SU-DHL-6 (cell line): ENCODE data around the gene TMEM185A.
"Not testable (repeated sequence)": the region's sequence is repeated elsewhere in the genome, so short reads cannot be mapped to it uniquely, and the experiment has no call there.

Source experiments
- H2AFZ ChIP-seq: fragments of 200-600 bp; sonication (generic); 2 replicates; pipeline ENCODE4 v1.6.1; 2014; ENCODE audit warnings: low read depth, mild to moderate bottlenecking, moderate library complexity, mixed read lengths, antibody characterized with exemption, low read length; ENCODE audit not compliant: severe bottlenecking
- H3F3A ChIP-seq: fragments of 200-600 bp; shearing (Covaris generic); 2 replicates; pipeline ENCODE4 v1.6.0; 2016; ENCODE audit warnings: antibody characterized with exemption, mild to moderate bottlenecking; ENCODE audit not compliant: insufficient read depth
- H3K27ac ChIP-seq: fragments of 200-600 bp; sonication (generic); 2 replicates; pipeline ENCODE4 v1.5.1; 2016; ENCODE audit warnings: low read depth, mild to moderate bottlenecking, low read length, moderate library complexity, mixed read lengths
- H3K27me3 ChIP-seq: fragments of 200-600 bp; sonication (generic), shearing (Covaris generic); 2 replicates; pipeline ENCODE4 v1.6.0; 2014; ENCODE audit warnings: mild to moderate bottlenecking, low read length
- H3K36me3 ChIP-seq: fragments of 200-600 bp; sonication (generic); 2 replicates; pipeline ENCODE4 v1.6.1; 2014; ENCODE audit warnings: mild to moderate bottlenecking, low read length, mixed read lengths
- H3K4me2 ChIP-seq: fragments of 300-600, 200-600 bp; shearing (Covaris generic), sonication (generic); 2 replicates; pipeline ENCODE4 v1.6.0; 2014; ENCODE audit warnings: low read length, low read depth, mild to moderate bottlenecking; ENCODE audit not compliant: poor library complexity, severe bottlenecking
- H3K4me3 ChIP-seq: fragments of 200-600 bp; sonication (generic); 2 replicates; pipeline ENCODE4 v1.5.1; 2014; ENCODE audit warnings: antibody characterized with exemption, low read length, mild to moderate bottlenecking, mixed read lengths; ENCODE audit not compliant: insufficient read depth, poor library complexity, severe bottlenecking
- H3K79me2 ChIP-seq: fragments of 200-600 bp; sonication (generic); 2 replicates; pipeline ENCODE4 v1.6.1; 2014; ENCODE audit warnings: mild to moderate bottlenecking, low read length, moderate library complexity; ENCODE audit not compliant: insufficient read depth
- H3K9ac ChIP-seq: fragments of 200-600 bp; sonication (generic); 2 replicates; pipeline ENCODE4 v1.7.0; 2014; ENCODE audit warnings: mild to moderate bottlenecking, low read length
- H3K9me2 ChIP-seq: fragments of 200-600 bp; sonication (generic); replicated peaks from 2 replicates; pipeline ENCODE4 v1.6.1; 2014; ENCODE audit warnings: low read length; ENCODE audit not compliant: insufficient read depth
- H3K9me3 ChIP-seq: fragments of 200-600 bp; sonication (generic); 2 replicates; pipeline ENCODE4 v1.6.1; 2014; ENCODE audit warnings: low read length, mixed read lengths; ENCODE audit not compliant: insufficient read depth
- H4K20me1 ChIP-seq: fragments of 200-600 bp; sonication (generic); 2 replicates; pipeline ENCODE4 v1.6.1; 2014; ENCODE audit warnings: low read depth, mild to moderate bottlenecking, antibody characterized with exemption, low read length, moderate library complexity, mixed read lengths
- EZH2phosphoT487 ChIP-seq: fragments of 200-600 bp; sonication (generic), shearing (Covaris generic); conservative IDR thresholded peaks from 2 replicates; pipeline ENCODE4 v1.6.1; 2018; ENCODE audit warnings: mild to moderate bottlenecking, antibody characterized with exemption, low read length, moderate library complexity, mixed read lengths
- TF ChIP-seq, protein P1 (sequence below): fragments of 200-600 bp; sonication (generic); IDR thresholded peaks from one replicate; pipeline ENCODE4 v1.5.1; 2017; ENCODE audit warnings: antibody characterized with exemption, mild to moderate bottlenecking, low read length, moderate library complexity; ENCODE audit not compliant: insufficient read depth, poor library complexity, severe bottlenecking

The TMEM185A gene

DNA sequence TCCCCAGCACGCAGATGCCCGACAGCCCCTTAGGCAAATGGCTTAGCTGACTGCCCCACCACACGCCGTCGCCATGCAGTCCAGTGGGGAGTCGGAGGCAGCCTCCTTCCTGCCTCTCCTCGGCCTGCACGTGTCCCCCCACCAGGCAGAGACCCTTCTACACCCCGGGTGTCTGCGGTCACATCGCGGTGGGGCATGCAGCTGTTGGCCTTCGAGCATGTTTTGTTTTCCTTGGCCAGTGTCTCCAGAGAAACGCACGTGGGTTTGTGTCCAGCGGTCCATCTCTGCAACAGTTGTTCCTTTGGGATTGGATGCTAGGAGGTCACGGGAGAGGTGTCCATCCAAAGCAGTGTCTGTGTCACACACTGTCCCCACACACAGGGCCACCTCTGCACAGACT, 36.4 kb downstream of the TMEM185A start, which contains the start of gene HSFX2:
Gene HSFX2, minus strand, starts transcription at position 101 of the 400 bp plus-strand sequence. CDS start 614 bp downstream, outside the sequence.
- not testable (repeated sequence) for H3K9me2 ChIP-seq, H3K36me3 ChIP-seq, H3F3A ChIP-seq, H3K9ac ChIP-seq, H3K27me3 ChIP-seq, H2AFZ ChIP-seq, H4K20me1 ChIP-seq, H3K9me3 ChIP-seq, H3K79me2 ChIP-seq, H3K4me2 ChIP-seq, H3K27ac ChIP-seq, H3K4me3 ChIP-seq

DNA sequence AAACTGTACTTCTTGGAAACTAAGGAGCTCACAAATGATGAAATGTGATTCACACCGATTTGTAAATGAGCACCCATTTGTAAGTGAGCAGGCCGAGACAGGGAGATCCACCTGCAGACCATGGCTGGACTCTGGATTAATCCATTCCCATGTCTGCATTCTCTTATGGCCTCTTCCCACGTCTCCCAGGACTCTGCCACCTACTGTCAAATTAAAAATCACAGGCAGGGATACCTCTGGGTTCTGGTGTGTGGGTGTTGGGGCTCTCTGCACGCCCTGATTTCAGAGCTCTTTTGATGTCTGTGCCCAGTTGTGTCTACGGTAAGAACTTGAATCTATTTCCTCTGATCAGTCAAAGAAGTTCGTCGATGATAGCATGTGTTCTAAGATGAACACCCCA, 40.6 kb downstream of the TMEM185A start:
- H3K9me2 ChIP-seq, H4K20me1 ChIP-seq, H3K27ac ChIP-seq, H3F3A ChIP-seq, H3K36me3 ChIP-seq, H3K27me3 ChIP-seq, H3K9ac ChIP-seq, H3K9me3 ChIP-seq, H3K4me3 ChIP-seq, H3K79me2 ChIP-seq, H2AFZ ChIP-seq, H3K4me2 ChIP-seq: not testable (repeated sequence)

DNA sequence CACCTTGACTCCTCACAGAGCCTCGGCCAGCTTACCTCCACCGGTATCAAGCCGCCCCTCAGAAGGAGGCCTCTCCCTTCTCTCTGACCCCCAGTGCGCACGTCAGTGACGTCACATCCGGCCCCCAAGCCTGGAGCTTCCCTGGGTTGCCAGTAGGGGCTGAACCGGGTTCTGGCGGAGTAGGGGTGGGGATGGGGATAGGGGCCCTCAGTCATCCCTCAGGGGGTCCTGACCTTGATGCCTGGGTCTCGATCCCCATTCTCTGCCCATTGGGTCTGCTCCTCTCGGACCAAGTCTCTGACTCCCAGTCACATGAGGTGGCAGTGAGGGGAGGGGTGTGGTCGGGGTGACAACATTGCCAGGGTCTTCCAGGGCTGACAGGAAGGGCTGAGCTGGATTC, 44.2 kb downstream of the TMEM185A start, which contains the start of gene MAGEA9B:
Gene MAGEA9B, minus strand, starts transcription at position 101 of the 400 bp plus-strand sequence. CDS start 4,280 bp downstream, outside the sequence.
- not testable (repeated sequence) for H3K36me3 ChIP-seq, H3K9ac ChIP-seq, H3K4me3 ChIP-seq, H3K9me3 ChIP-seq, H2AFZ ChIP-seq, H4K20me1 ChIP-seq, H3K9me2 ChIP-seq, H3K79me2 ChIP-seq, H3K4me2 ChIP-seq, H3F3A ChIP-seq, H3K27me3 ChIP-seq, H3K27ac ChIP-seq

DNA sequence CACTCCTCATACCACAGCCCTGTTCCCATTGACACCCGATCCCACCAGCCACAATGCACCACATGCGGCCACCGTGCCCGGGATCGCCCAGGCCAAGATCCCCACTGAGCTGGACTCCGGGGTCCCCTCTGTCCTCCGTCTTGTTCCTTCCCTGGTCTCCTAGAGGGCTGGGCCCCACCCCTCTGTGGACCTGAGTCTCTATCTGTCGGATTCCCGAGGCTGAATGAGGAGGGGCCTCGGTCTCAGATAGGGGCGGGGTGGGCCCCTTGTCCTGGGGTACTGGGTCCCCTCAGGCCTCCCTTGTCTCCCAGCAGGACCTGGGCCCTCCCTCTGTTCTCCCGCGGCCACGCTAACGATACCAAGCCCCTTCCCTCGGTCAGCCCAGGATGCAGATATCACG, 46.0 kb downstream of the TMEM185A start:
- H4K20me1 ChIP-seq, H3K9ac ChIP-seq, H3K79me2 ChIP-seq, H3K9me2 ChIP-seq, H3K4me2 ChIP-seq, H3K4me3 ChIP-seq, H3K36me3 ChIP-seq, H3F3A ChIP-seq, H3K27ac ChIP-seq, H3K27me3 ChIP-seq, H3K9me3 ChIP-seq, H2AFZ ChIP-seq: not testable (repeated sequence)

- H3K9ac ChIP-seq, H3K27me3 ChIP-seq, H3K4me2 ChIP-seq, H3K27ac ChIP-seq, H3K4me3 ChIP-seq, H3K79me2 ChIP-seq, H3K9me2 ChIP-seq, H2AFZ ChIP-seq, H3F3A ChIP-seq, H4K20me1 ChIP-seq, H3K36me3 ChIP-seq, H3K9me3 ChIP-seq: not testable (repeated sequence)
Measured at GRCh38 chrX:149573456-149573855, 58.1 kb downstream of the TMEM185A start.

DNA sequence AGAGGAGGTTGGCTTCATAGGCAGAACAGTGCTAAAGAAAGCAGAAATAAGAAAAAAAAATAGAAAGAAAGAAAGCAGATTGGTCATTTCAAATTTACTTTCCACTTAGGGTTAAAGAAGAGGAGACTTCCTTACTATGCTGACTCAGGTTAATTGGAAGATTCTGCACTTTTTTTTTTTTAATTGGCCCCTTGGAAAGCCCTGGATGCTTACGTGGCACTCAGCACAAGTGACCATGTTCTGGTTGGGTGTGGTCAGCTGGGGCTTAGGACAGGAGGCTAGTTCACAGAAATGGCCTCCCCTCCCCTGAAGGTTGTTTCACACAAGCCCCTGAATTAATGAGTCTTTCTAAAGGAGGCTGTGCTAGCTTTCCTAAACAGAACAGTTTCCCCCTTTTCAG, 58.8 kb downstream of the TMEM185A start:
- Histone ChIP-seq H2AFZ (no peak overlapping the region), H3K27ac (no peak overlapping the region), H3K9ac (no peak overlapping the region), H3K27me3 (no peaks in the 10 kb centered on the region), H4K20me1 (no peaks in the 10 kb centered on the region), H3K79me2 (no peaks in the 10 kb centered on the region), H3F3A (no peaks in the 10 kb centered on the region), H3K9me3 (no peaks in the 10 kb centered on the region), H3K9me2 (no peaks in the 10 kb centered on the region), H3K4me3 (no peak overlapping the region), H3K36me3 (no peaks in the 10 kb centered on the region), H3K4me2 (no peak overlapping the region)
- TF ChIP-seq, protein P1, sequence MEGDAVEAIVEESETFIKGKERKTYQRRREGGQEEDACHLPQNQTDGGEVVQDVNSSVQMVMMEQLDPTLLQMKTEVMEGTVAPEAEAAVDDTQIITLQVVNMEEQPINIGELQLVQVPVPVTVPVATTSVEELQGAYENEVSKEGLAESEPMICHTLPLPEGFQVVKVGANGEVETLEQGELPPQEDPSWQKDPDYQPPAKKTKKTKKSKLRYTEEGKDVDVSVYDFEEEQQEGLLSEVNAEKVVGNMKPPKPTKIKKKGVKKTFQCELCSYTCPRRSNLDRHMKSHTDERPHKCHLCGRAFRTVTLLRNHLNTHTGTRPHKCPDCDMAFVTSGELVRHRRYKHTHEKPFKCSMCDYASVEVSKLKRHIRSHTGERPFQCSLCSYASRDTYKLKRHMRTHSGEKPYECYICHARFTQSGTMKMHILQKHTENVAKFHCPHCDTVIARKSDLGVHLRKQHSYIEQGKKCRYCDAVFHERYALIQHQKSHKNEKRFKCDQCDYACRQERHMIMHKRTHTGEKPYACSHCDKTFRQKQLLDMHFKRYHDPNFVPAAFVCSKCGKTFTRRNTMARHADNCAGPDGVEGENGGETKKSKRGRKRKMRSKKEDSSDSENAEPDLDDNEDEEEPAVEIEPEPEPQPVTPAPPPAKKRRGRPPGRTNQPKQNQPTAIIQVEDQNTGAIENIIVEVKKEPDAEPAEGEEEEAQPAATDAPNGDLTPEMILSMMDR = no peak
- TF ChIP-seq EZH2phosphoT487 = no peak
